ENCODE measurements around the gene NABP1.

DNA sequence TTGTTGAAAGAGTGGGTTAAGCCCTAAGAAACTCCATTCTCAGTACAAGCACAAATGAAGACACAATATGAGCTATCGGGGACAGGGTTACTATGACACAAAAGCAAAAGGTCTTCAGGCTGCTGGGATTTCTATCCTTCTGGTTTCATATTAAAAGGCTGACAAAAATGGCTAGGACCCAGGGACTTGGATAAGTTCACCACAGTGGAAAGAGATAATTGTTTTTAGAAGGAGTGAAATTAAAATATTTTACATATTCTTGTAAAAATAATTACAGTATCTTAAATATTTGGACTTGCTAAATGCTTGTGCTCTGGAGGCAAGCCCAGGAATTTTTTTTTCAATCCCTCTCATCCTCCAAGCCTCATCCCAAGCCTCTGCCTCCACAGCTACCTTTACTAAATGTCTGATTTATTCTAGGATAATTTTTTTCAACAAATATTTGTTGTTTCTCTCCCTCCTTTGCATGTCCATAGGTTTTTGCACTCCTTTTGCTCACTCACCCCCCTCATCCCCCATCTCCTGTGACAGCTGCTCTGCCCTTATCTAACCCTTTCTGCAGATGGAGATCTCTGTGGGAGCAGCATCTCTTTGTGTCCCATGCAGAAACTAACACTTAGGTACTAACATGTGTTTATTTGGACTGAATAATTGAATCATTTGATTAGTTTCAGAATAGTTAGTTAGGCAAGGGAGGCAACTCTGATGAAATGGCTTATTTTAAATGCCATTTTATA, 47.8 kb upstream of the NABP1 start:
- no peak for TF ChIP-seq POLR2A (IDR thresholded peaks at IDR 0.05; ENCODE audit: low read length)
- TF ChIP-seq GATA1 (IDR thresholded peaks at IDR 0.05; ENCODE audit: low read depth, low read length) = no peak

All from erythroblast (primary cell).